Neural crest cell (in vitro differentiated cells): ENCODE data around the gene LLPH. TPM values are rescaled to one million over a fixed set of nuclear protein-coding genes. Genes with fewer than 3 reads are reported as not detected.

ENCODE experiments used
- DNase-seq: peaks from one replicate; pipeline ENCODE4 v3.0.0; 2021; ENCODE audit warnings: low read depth, mixed read lengths, low spot score
- H3K27ac Mint-ChIP-seq: one replicate; pipeline ENCODE4 v1.8.0; 2021; ENCODE audit warnings: mild to moderate bottlenecking, mixed read lengths; ENCODE audit not compliant: unreplicated experiment
- H3K27me3 Mint-ChIP-seq: 2 replicates; pipeline ENCODE4 v1.8.0; 2021; ENCODE audit warnings: low read depth, mild to moderate bottlenecking, mixed read lengths
- H3K36me3 Mint-ChIP-seq: 2 replicates; pipeline ENCODE4 v1.8.0; 2021; ENCODE audit warnings: low read depth, mild to moderate bottlenecking, mixed read lengths
- H3K4me1 Mint-ChIP-seq: 2 replicates; pipeline ENCODE4 v1.8.0; 2021; ENCODE audit warnings: mixed read lengths
- H3K4me3 Mint-ChIP-seq: one replicate; pipeline ENCODE4 v1.8.0; 2021; ENCODE audit warnings: mild to moderate bottlenecking, mixed read lengths
- H3K9me3 Mint-ChIP-seq: 2 replicates; pipeline ENCODE4 v1.8.0; 2021; ENCODE audit warnings: mixed read lengths
- total RNA-seq: library from RNA; stranded (reverse); gene quantifications from 2 replicates; pipeline ENCODE4 v1.2.1, GENCODE V29; 2021
- TF ChIP-seq, protein P1 (sequence below): fragments of 200-600 bp; sonication (generic); conservative IDR thresholded peaks from 2 replicates; pipeline ENCODE4 v1.5.0; 2021; ENCODE audit warnings: antibody characterized with exemption, mild to moderate bottlenecking

The LLPH gene
- total RNA-seq, 1 donor from 2014 or later, result 26.2 TPM

DNA sequence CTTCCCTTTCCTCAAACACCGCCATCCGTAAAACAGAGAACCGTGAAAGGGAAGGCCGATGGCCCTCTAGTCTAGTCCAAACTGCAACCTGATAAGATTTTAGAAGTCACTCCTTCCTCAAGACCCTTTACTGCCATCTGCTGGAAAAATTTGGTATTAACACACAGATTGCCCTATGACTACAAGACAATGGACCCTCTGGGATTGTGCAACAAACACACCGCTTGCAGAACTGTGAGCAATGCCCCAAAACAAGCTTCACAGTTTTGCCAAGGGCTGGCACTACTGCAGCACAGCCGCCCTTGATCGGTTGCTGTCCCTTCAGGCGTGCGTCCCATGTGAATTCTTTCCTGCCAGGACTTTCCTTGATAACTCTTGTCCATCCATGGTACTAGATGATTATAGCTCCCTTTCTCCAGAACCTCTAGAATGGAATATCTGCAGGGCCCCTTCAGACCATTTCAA, 23.1 kb downstream of the LLPH start:
- no peaks in the 10 kb centered on the region for H3K27me3 Mint-ChIP-seq
- H3K4me1 Mint-ChIP-seq, result peaks cover 9% of the 10 kb centered on the region
- no peaks in the 10 kb centered on the region for H3K9me3 Mint-ChIP-seq
- TF ChIP-seq, protein P1, sequence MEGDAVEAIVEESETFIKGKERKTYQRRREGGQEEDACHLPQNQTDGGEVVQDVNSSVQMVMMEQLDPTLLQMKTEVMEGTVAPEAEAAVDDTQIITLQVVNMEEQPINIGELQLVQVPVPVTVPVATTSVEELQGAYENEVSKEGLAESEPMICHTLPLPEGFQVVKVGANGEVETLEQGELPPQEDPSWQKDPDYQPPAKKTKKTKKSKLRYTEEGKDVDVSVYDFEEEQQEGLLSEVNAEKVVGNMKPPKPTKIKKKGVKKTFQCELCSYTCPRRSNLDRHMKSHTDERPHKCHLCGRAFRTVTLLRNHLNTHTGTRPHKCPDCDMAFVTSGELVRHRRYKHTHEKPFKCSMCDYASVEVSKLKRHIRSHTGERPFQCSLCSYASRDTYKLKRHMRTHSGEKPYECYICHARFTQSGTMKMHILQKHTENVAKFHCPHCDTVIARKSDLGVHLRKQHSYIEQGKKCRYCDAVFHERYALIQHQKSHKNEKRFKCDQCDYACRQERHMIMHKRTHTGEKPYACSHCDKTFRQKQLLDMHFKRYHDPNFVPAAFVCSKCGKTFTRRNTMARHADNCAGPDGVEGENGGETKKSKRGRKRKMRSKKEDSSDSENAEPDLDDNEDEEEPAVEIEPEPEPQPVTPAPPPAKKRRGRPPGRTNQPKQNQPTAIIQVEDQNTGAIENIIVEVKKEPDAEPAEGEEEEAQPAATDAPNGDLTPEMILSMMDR, result peak; percentile 85
- H3K27ac Mint-ChIP-seq, result no peak overlapping the region
- DNase-seq, result peak; percentile 80
- no peaks in the 10 kb centered on the region for H3K36me3 Mint-ChIP-seq
- H3K4me3 Mint-ChIP-seq, result no peak overlapping the region

DNA sequence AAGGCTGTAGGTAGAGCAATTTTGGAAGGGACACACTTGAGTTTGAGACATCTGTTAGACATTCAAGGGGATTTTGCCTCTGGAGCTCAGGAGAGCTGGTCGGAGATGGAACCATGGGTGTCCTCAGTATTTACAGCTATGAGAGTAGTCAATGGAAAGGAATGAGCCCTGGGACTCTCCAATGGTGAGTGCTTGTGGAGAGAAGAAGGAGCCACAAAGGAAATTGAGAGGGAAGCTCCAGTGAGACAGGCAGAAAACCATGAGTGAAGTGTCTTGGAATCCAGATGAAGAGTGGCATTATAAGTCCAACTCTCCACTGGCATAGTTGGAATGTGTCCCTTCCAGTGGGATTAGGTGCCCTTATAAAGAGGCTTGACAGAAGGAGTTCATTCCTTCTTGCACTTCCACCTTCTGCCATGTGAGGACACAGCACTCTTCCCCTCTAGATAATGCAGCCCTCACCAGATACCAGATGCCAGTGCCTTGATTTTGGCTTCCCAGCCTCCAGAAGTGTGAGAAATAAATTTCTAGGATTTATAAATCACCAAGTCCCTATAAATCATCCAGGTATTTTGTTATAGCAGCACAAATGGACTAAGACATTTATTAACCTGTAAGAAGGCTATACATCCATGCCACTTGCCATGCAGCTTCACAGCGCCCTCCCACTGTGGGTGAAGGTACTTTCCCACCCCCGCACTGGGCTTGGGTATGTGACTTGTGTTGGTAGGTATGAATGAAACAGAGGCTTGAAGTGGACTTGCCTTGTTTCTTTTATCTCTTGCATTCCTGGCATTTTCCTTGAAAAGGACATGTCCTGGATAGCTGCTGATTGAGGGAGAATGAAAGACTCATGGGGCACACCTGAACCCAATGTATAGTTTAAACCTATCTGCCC, 27.3 kb downstream of the LLPH start:
- Mint-ChIP-seq H3K9me3 (peaks cover 3% of the 10 kb centered on the region), H3K4me1 (peaks cover 6% of the 10 kb centered on the region), H3K4me3 (no peak overlapping the region), H3K36me3 (peaks cover 6% of the 10 kb centered on the region), H3K27me3 (no peaks in the 10 kb centered on the region), H3K27ac (no peak overlapping the region)
- TF ChIP-seq, protein P1, result no peak
- DNase-seq, result no peak

DNA sequence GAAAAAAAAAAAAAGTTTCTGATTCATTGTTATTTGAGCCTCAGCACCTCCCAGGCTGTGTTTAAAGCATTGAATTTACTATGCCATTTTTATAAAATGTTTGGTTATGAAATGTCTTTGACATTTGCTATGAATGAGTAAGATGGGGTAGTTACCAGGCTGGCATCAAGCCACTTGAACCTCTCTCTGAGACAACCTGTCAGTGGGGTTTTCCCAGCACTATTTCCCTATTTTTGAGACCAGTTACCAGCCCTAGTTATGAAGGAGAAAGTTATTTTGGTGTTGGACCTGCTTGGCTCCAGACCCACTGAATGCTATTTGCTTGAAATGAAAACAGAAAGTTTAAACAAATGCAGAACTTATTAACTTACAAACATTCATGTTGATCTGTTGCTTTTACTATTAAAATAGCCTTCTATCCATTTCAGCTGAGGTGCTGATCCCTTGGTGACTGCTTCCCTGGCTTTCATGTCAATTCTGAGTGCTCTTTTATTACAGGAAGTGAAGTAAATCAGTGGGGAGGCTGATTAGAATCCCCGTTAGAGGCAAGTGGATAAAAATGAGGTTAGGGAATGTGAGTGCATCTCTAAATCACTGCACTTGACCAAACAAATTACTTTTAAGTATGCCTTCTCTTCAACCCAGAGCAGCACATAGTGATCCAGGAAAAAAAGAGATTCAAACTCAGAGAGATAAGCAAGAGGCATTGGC, 37.8 kb downstream of the LLPH start:
- Mint-ChIP-seq H3K9me3 (no peaks in the 10 kb centered on the region), H3K27ac (no peak overlapping the region), H3K27me3 (no peaks in the 10 kb centered on the region), H3K36me3 (no peaks in the 10 kb centered on the region), H3K4me1 (no peaks in the 10 kb centered on the region), H3K4me3 (no peak overlapping the region)
- TF ChIP-seq, protein P1, result no peak
- no peak for DNase-seq

DNA sequence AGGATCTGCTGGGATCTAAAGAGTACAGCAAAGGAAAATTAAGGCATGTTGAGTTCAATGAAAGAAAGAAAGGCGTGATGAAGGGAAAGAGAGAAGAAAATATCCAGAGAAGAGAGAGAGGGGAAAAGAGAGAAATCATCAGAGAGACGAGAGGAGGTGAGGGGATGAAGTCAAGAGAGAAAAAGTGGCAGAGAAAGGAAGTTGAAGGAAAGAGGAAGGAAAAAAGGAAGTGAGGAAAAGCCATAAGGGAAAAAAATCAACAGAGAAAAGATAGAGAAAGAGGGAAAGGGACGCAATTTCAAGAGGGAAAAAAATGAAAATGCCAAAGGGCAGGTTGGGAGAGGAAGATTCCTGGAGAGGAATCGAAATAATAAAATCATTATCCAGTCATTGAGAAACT, 40.4 kb downstream of the LLPH start:
- H3K4me3 Mint-ChIP-seq, result no peak overlapping the region
- peaks cover 9% of the 10 kb centered on the region for H3K4me1 Mint-ChIP-seq
- TF ChIP-seq, protein P1, result no peak
- DNase-seq, result no peak
- no peaks in the 10 kb centered on the region for H3K9me3 Mint-ChIP-seq
- no peaks in the 10 kb centered on the region for H3K27me3 Mint-ChIP-seq
- no peaks in the 10 kb centered on the region for H3K36me3 Mint-ChIP-seq
- no peak overlapping the region for H3K27ac Mint-ChIP-seq

DNA sequence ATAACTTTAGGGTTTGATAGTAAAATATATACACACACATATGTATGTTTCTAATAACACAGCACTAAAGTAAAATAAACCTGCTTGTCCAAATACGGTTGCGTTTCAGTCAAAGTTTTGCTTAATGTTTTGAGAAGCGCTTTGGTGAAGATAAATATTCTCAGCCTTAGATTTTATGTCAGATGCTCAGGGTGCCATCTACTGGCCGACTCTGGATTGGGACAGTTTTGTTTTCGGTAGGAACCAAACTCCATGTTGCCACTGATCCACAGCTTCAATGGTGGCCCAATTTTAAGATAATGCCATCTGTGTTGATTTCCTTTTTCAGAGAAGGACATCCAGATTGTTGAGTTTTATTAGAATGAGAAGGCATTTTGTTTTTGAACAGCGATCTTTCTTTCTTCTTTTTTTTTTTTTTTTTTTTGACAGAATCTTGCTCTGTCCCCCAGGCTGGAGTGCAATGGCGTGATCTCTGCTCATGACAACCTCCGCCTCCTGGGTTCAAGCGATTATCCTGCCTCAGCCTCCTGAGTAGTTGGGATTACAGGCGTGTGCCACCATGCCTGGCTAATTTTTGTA, 43.1 kb downstream of the LLPH start:
- no peak overlapping the region for H3K27ac Mint-ChIP-seq
- no peaks in the 10 kb centered on the region for H3K27me3 Mint-ChIP-seq

More for the DNA sequence above, 43.1 kb downstream of the LLPH start:
- Mint-ChIP-seq H3K4me3 (no peak overlapping the region), H3K9me3 (peaks cover 2% of the 10 kb centered on the region), H3K4me1 (peaks cover 9% of the 10 kb centered on the region), H3K36me3 (no peaks in the 10 kb centered on the region)
- peak; percentile 75 for DNase-seq
- TF ChIP-seq, protein P1, result peak; percentile 86
